Adipocyte (in vitro differentiated cells): ENCODE data around the gene PLA2G3.
"Not testable (repeated sequence)": the region's sequence is repeated elsewhere in the genome, so short reads cannot be mapped to it uniquely, and the experiment has no call there.

Experiments used
- DNase-seq: peaks from one replicate; pipeline ENCODE4 v3.0.0-alpha.2; 2015; ENCODE audit warnings: low read depth
- H3K27me3 ChIP-seq: replicated peaks from 2 replicates; pipeline ENCODE4 v1.7.0; 2013; ENCODE audit warnings: mild to moderate bottlenecking, low read length, moderate library complexity; ENCODE audit not compliant: control insufficient read depth, insufficient read depth
- H3K36me3 ChIP-seq: 2 replicates; pipeline ENCODE4 v1.7.0; 2013; ENCODE audit warnings: low read length, mild to moderate bottlenecking, moderate library complexity; ENCODE audit not compliant: control insufficient read depth, insufficient read depth, severe bottlenecking
- H3K4me1 ChIP-seq: 2 replicates; pipeline ENCODE4 v1.7.0; 2013; ENCODE audit warnings: mild to moderate bottlenecking, low read length, moderate library complexity; ENCODE audit not compliant: control insufficient read depth, insufficient read depth
- H3K4me3 ChIP-seq: 2 replicates; pipeline ENCODE4 v1.7.0; 2013; ENCODE audit warnings: mild to moderate bottlenecking, low read length, moderate library complexity
- H3K9ac ChIP-seq: 2 replicates; pipeline ENCODE4 v1.7.0; 2013; ENCODE audit warnings: mild to moderate bottlenecking, low read length, moderate library complexity
- H3K9me3 ChIP-seq: 2 replicates; pipeline ENCODE4 v1.7.0; 2013; ENCODE audit warnings: mild to moderate bottlenecking, low read length, moderate library complexity; ENCODE audit not compliant: control insufficient read depth

PLA2G3 gene

GRCh38 chr22:31122532-31123291, 17.6 kb downstream of the PLA2G3 start, which contains the start of gene INPP5J:
INPP5J (plus strand) TSS chr22:31122966; CDS start chr22:31123015, 49 bp downstream.
- H3K4me1 ChIP-seq = peaks cover 6% of the 10 kb centered on the region
- H3K36me3 ChIP-seq = no peaks in the 10 kb centered on the region
- peaks cover 38% of the 10 kb centered on the region for H3K27me3 ChIP-seq
- no peaks in the 10 kb centered on the region for H3K9me3 ChIP-seq
- peak; percentile 66 for DNase-seq
- no peak within 1 kb of the TSS for H3K9ac ChIP-seq
- H3K4me3 ChIP-seq = no peak within 1 kb of the TSS

GRCh38 chr22:31122196-31122531, 18.1 kb downstream of the PLA2G3 start:
- H3K4me1 ChIP-seq = peaks cover 6% of the 10 kb centered on the region
- no peak for DNase-seq
- H3K4me3 ChIP-seq = no peak overlapping the region
- H3K9me3 ChIP-seq = no peaks in the 10 kb centered on the region
- no peak overlapping the region for H3K9ac ChIP-seq
- peaks cover 38% of the 10 kb centered on the region for H3K27me3 ChIP-seq
- no peaks in the 10 kb centered on the region for H3K36me3 ChIP-seq

GRCh38 chr22:31121403-31121802, 18.9 kb downstream of the PLA2G3 start:
- no peak for DNase-seq
- no peak overlapping the region for H3K9ac ChIP-seq
- H3K9me3 ChIP-seq = no peaks in the 10 kb centered on the region
- peaks cover 6% of the 10 kb centered on the region for H3K4me1 ChIP-seq
- H3K27me3 ChIP-seq = peaks cover 33% of the 10 kb centered on the region
- H3K36me3 ChIP-seq = no peaks in the 10 kb centered on the region
- no peak overlapping the region for H3K4me3 ChIP-seq

GRCh38 chr22:31120642-31121041, 19.7 kb downstream of the PLA2G3 start:
- DNase-seq = no peak
- no peaks in the 10 kb centered on the region for H3K9me3 ChIP-seq
- H3K36me3 ChIP-seq = no peaks in the 10 kb centered on the region
- peaks cover 6% of the 10 kb centered on the region for H3K4me1 ChIP-seq
- H3K9ac ChIP-seq = no peak overlapping the region
- H3K27me3 ChIP-seq = peaks cover 30% of the 10 kb centered on the region
- no peak overlapping the region for H3K4me3 ChIP-seq

- Histone ChIP-seq H3K36me3 (no peaks in the 10 kb centered on the region), H3K4me3 (no peak overlapping the region), H3K9me3 (no peaks in the 10 kb centered on the region), H3K27me3 (peaks cover 30% of the 10 kb centered on the region), H3K4me1 (peaks cover 6% of the 10 kb centered on the region), H3K9ac (no peak overlapping the region)
- no peak for DNase-seq
Measured at GRCh38 chr22:31120230-31120629, 20.1 kb downstream of the PLA2G3 start.

- H3K4me3 ChIP-seq = no peak overlapping the region
- H3K27me3 ChIP-seq = peaks cover 20% of the 10 kb centered on the region
- no peaks in the 10 kb centered on the region for H3K36me3 ChIP-seq
- H3K4me1 ChIP-seq = peaks cover 6% of the 10 kb centered on the region
- H3K9ac ChIP-seq = no peak overlapping the region
- DNase-seq = no peak
- no peaks in the 10 kb centered on the region for H3K9me3 ChIP-seq
Measured at GRCh38 chr22:31119026-31119717, 21.1 kb downstream of the PLA2G3 start.

- H3K36me3 ChIP-seq = no peaks in the 10 kb centered on the region
- H3K4me3 ChIP-seq = no peak overlapping the region
- no peaks in the 10 kb centered on the region for H3K9me3 ChIP-seq
- DNase-seq = no peak
- H3K9ac ChIP-seq = no peak overlapping the region
- H3K4me1 ChIP-seq = peaks cover 6% of the 10 kb centered on the region
- H3K27me3 ChIP-seq = peaks cover 11% of the 10 kb centered on the region
Measured at GRCh38 chr22:31118046-31118820, 22.1 kb downstream of the PLA2G3 start.

GRCh38 chr22:31112547-31113091, 27.7 kb downstream of the PLA2G3 start:
- not testable (repeated sequence) for H3K27me3 ChIP-seq, H3K9ac ChIP-seq, DNase-seq, H3K4me1 ChIP-seq, H3K9me3 ChIP-seq, H3K36me3 ChIP-seq, H3K4me3 ChIP-seq

GRCh38 chr22:31107894-31108218, 32.5 kb downstream of the PLA2G3 start:
- Histone ChIP-seq H3K4me1 (peaks cover 28% of the 10 kb centered on the region), H3K27me3 (no peaks in the 10 kb centered on the region), H3K9me3 (no peaks in the 10 kb centered on the region), H3K36me3 (peaks cover 14% of the 10 kb centered on the region), H3K9ac (peak overlapping the region; percentile 66), H3K4me3 (peak overlapping the region; percentile 68)
- DNase-seq = no peak

- Histone ChIP-seq H3K27me3 (no peaks in the 10 kb centered on the region), H3K9ac (peak within 1 kb of the TSS; percentile 100), H3K4me1 (peaks cover 32% of the 10 kb centered on the region), H3K9me3 (no peaks in the 10 kb centered on the region), H3K4me3 (peak within 1 kb of the TSS; percentile 92), H3K36me3 (peaks cover 14% of the 10 kb centered on the region)
- DNase-seq = peak; percentile 99
Measured at GRCh38 chr22:31107178-31107893, 33.0 kb downstream of the PLA2G3 start, which contains the start of gene SELENOM. SELENOM (minus strand) TSS chr22:31107568; CDS start chr22:31107505, 63 bp downstream.
